Islet of Langerhans (tissue), 1 donor: Measurements from ENCODE around the gene GOSR2.
"Not testable (repeated sequence)": the region's sequence is repeated elsewhere in the genome, so short reads cannot be mapped to it uniquely, and the experiment has no call there.

ENCODE experiments used
- FAIRE-seq: peaks from one replicate; lab custom pipeline; 2011; peaks lifted over from hg19 to GRCh38; lab: Jason Lieb, UNC

Gene GOSR2

GRCh38 chr17:46894024-46894423 lies 28.9 kb upstream of the GOSR2 start:
- no peak for FAIRE-seq

GRCh38 chr17:46894476-46895151 lies 28.3 kb upstream of the GOSR2 start:
- no peak for FAIRE-seq

GRCh38 chr17:46895171-46895570 lies 27.8 kb upstream of the GOSR2 start:
- no peak for FAIRE-seq

GRCh38 chr17:46896991-46897390 lies 26.0 kb upstream of the GOSR2 start:
- FAIRE-seq: no peak

GRCh38 chr17:46898364-46898763 lies 24.6 kb upstream of the GOSR2 start:
- FAIRE-seq: no peak

GRCh38 chr17:46898860-46899259 lies 24.1 kb upstream of the GOSR2 start:
- no peak for FAIRE-seq

- FAIRE-seq: no peak
Measured at GRCh38 chr17:46901291-46901690, 21.7 kb upstream of the GOSR2 start.

GRCh38 chr17:46903762-46904672 lies 18.9 kb upstream of the GOSR2 start:
- FAIRE-seq: no peak

GRCh38 chr17:46908068-46908737 lies 14.8 kb upstream of the GOSR2 start:
- FAIRE-seq: no peak

- no peak for FAIRE-seq
Measured at GRCh38 chr17:46910179-46910927, 12.6 kb upstream of the GOSR2 start.

- FAIRE-seq: no peak
Measured at GRCh38 chr17:46911311-46911710, 11.6 kb upstream of the GOSR2 start.

GRCh38 chr17:46915596-46915995 lies 7.4 kb upstream of the GOSR2 start:
- FAIRE-seq: no peak

- no peak for FAIRE-seq
Measured at GRCh38 chr17:46916211-46916610, 6.7 kb upstream of the GOSR2 start.

GRCh38 chr17:46916623-46917022 lies 6.3 kb upstream of the GOSR2 start:
- FAIRE-seq: no peak

- FAIRE-seq: no peak
Measured at GRCh38 chr17:46917041-46917440, 5.9 kb upstream of the GOSR2 start.

GRCh38 chr17:46917516-46917915 lies 5.4 kb upstream of the GOSR2 start:
- FAIRE-seq: no peak

- FAIRE-seq: not testable (repeated sequence)
Measured at GRCh38 chr17:46921962-46922361, 998 bp upstream of the GOSR2 start.

- no peak for FAIRE-seq
Measured at GRCh38 chr17:46922487-46922803, 515 bp upstream of the GOSR2 start.

GRCh38 chr17:46925185-46925868 lies 2.4 kb downstream of the GOSR2 start:
- no peak for FAIRE-seq

- no peak for FAIRE-seq
Measured at GRCh38 chr17:46928467-46929261, 5.7 kb downstream of the GOSR2 start.

- FAIRE-seq: no peak
Measured at GRCh38 chr17:46929413-46929812, 6.5 kb downstream of the GOSR2 start.
